Bronchial epithelial cell (primary cell): ENCODE data around the gene PLIN4. TPM values are rescaled to one million over a fixed set of nuclear protein-coding genes. Genes with fewer than 3 reads are reported as not detected.

Experiments used
- DNase-seq: peaks from one replicate; pipeline ENCODE4 v3.0.0-alpha.2; 2010; ENCODE audit warnings: low read depth
- FAIRE-seq: peaks from 2 replicates; lab custom pipeline; 2011; peaks lifted over from hg19 to GRCh38; lab: Jason Lieb, UNC
- H3K27me3 ChIP-seq: 2 replicates; pipeline ENCODE4 v1.5.1; 2011; ENCODE audit warnings: low read length; ENCODE audit not compliant: control insufficient read depth, insufficient read depth
- H3K36me3 ChIP-seq: 2 replicates; pipeline ENCODE4 v1.5.1; 2011; ENCODE audit warnings: low read length; ENCODE audit not compliant: control insufficient read depth, insufficient read depth
- H3K4me3 ChIP-seq: 2 replicates; pipeline ENCODE4 v1.5.1; 2011; ENCODE audit warnings: mild to moderate bottlenecking, low read depth, low read length, control low read depth
- total RNA-seq: library from RNA; depleted of rRNA; stranded (reverse); fragments of >200 nt; gene quantifications from 2 replicates; pipeline ENCODE4 v1.2.1, GENCODE V29; 2014
- TF ChIP-seq, protein P1 (sequence below): IDR thresholded peaks from 2 replicates; pipeline ENCODE4 v1.5.1; 2011; ENCODE audit warnings: mild to moderate bottlenecking, moderate library complexity, low read length, control low read depth, inconsistent platforms; ENCODE audit not compliant: insufficient read depth, severe bottlenecking

PLIN4 gene
- total RNA-seq, 1 donor from 2014 or later: 4.7 TPM

DNA sequence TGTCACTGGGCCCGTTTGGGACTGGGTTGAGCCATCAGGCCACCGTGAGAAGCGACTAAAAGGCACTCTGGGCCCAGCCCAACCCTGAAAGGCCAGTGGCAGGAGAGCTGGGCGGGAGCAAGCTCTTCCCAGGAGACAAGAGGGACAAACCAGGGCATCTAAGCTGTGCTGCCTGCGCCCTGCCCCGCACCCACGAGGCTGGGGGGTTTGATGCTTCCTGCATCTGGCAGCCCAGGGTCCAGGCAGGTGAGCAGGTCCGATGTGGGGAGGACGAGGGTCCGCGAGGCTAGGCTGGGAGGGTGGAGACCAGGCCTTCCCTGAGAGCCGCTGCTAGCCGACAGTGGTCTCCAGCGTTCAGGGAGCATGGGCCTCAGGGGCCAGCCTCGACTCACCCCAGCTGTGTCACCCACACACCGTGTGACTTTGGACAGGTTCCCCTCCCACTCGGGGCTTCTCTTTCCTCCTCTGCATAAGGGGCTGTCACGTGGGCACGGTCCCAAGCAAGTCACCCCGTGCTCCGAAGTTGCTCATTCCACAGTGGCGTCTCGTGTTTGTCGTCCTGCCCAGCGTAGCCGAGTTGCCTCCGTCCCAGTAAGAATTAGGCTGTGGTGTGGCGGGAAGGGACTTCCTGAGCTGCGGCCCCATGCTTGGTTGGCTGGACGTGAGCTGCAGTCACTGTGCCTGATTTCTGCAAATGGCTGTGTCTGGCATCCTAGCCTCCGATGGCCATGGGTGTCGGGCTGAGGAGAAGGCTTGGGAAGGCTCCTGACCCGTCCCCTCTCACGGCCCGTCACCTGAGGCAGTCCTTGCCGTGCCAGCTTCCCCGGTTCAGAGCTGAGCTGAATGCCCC lies 15.8 kb downstream of the PLIN4 start:
- DNase-seq (no peak), FAIRE-seq (no peak)
- Histone ChIP-seq H3K36me3 (peaks cover 18% of the 10 kb centered on the region), H3K4me3 (no peak overlapping the region), H3K27me3 (no peaks in the 10 kb centered on the region)
- TF ChIP-seq, protein P1, sequence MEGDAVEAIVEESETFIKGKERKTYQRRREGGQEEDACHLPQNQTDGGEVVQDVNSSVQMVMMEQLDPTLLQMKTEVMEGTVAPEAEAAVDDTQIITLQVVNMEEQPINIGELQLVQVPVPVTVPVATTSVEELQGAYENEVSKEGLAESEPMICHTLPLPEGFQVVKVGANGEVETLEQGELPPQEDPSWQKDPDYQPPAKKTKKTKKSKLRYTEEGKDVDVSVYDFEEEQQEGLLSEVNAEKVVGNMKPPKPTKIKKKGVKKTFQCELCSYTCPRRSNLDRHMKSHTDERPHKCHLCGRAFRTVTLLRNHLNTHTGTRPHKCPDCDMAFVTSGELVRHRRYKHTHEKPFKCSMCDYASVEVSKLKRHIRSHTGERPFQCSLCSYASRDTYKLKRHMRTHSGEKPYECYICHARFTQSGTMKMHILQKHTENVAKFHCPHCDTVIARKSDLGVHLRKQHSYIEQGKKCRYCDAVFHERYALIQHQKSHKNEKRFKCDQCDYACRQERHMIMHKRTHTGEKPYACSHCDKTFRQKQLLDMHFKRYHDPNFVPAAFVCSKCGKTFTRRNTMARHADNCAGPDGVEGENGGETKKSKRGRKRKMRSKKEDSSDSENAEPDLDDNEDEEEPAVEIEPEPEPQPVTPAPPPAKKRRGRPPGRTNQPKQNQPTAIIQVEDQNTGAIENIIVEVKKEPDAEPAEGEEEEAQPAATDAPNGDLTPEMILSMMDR: no peak

DNA sequence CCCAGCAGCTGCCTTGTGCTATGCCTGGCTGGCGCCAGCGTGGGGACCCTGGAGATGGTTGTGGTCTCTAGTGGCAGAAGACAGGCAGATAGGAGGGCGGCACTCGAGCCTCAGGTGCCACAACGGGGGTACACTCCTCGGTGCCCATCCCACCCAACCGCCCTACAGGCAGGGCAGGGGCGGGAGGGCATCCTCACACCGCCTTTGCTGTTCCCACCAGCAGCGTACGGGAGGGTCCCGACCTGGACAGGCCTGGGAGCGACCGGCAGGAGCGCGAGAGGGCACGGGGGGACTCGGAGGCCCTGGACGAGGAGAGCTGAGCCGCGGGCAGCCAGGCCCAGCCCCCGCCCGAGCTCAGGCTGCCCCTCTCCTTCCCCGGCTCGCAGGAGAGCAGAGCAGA lies 16.6 kb downstream of the PLIN4 start:
- TF ChIP-seq, protein P1: no peak
- Histone ChIP-seq H3K4me3 (no peak overlapping the region), H3K36me3 (peaks cover 18% of the 10 kb centered on the region), H3K27me3 (no peaks in the 10 kb centered on the region)
- no peak for FAIRE-seq
- DNase-seq: no peak

DNA sequence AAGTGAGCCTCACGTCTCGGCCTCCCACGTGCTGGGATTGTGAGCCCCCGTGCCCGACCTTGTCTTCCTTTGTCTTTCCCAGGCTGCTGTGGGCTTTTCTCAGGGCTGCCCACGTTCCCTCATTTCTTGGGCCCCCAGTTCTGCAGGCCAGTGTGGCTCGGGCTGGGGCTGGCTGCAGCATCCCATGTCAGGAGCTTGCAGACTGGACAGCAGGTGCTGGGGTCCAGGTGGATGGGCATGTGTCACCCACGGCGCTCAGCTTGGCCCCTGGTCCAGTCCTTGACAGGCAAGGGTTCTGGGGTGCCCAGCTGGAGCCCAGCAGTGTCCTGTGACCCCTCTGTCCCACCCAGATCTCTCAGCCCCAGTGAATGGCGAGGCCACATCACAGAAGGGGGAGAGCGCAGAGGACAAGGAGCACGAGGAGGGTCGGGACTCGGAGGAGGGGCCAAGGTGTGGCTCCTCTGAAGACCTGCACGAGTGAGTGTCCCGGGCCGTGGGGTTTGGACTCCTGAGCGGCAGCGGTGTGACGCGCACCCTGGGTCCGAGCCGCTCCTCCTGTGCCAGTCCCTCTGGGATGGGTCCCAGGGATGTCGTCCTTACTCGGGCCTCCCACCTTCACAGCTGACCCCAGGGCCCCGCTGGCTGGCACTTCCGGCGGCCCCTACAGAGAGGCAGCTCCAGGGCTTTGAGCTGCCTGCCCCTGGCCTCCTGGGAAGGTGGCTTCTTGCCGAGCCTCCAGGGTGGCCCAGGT lies 17.3 kb downstream of the PLIN4 start:
- Histone ChIP-seq H3K4me3 (no peak overlapping the region), H3K36me3 (peaks cover 22% of the 10 kb centered on the region), H3K27me3 (no peaks in the 10 kb centered on the region)
- TF ChIP-seq, protein P1: no peak
- FAIRE-seq: no peak
- no peak for DNase-seq

DNA sequence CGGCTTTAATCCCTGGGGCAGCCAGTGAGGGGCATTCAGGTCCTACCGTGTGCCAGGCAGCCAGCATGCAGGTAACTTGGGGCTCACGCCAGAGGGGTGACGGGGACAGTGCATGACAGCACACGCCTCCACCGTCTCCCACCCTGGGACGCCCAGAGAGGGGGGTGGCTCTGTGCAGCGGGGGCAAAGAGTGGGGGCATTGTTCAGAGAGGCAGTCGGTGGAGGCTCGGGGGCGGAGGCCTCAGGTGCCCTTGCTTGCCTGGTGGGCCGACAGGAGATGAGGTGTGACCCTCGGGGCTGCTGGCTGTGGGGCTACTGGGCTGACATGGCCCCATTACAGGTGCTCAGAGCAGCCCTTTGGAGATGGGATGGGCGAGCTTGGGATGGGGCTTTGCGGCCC lies 18.4 kb downstream of the PLIN4 start:
- FAIRE-seq (no peak), DNase-seq (no peak)
- H3K36me3 ChIP-seq: peaks cover 23% of the 10 kb centered on the region
- no peak overlapping the region for H3K4me3 ChIP-seq
- TF ChIP-seq, protein P1: no peak
- H3K27me3 ChIP-seq: no peaks in the 10 kb centered on the region

DNA sequence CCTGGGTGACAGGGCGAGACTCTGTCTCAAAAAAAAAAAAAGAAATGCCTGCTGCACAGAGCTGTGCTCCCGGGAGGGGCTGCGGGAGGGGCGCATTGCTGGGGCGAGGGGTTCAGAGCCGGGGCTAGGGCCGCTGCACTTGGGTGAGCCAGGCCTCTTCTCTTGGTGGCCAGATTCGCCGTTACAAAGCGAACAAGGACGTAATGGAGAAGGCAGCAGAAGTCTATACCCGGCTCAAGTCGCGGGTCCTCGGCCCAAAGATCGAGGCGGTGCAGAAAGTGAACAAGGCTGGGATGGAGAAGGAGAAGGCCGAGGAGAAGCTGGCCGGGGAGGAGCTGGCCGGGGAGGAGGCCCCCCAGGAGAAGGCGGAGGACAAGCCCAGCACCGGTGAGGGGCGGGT lies 19.0 kb downstream of the PLIN4 start:
- no peak for FAIRE-seq
- Histone ChIP-seq H3K36me3 (peaks cover 25% of the 10 kb centered on the region), H3K27me3 (no peaks in the 10 kb centered on the region), H3K4me3 (no peak overlapping the region)
- TF ChIP-seq, protein P1: no peak
- no peak for DNase-seq
